HEK293 (cell line): ENCODE data around the gene FAM32A.
A peak's percentile ranks its signal among the peaks of the same experiment; 100 is the strongest.

Experiments used
- CTCF ChIA-PET: fragments of 350-600 bp; formaldehyde crosslinking; extraction: SDS; loops from one replicate; lab custom pipeline; 2021; ENCODE audit warnings: antibody characterized with exemption; lab: Yijun Ruan, JAX
- POLR2A ChIA-PET: fragments of 300-600 bp; formaldehyde crosslinking; extraction: SDS; loops from one replicate; lab custom pipeline; 2020; ENCODE audit warnings: antibody characterized with exemption, inconsistent platforms; lab: Yijun Ruan, JAX
- H3K27ac ChIP-seq: fragments of 200-500 bp; sonication (Bioruptor generic); 2 replicates; pipeline ENCODE4 v1.5.1; 2014; ENCODE audit warnings: low read depth, low read length, control low read depth, inconsistent platforms; ENCODE audit errors: extremely low read depth
- H3K36me3 ChIP-seq, 2 experiments: fragments of 200-500 bp in 1 of 2; sonication (Bioruptor generic) in 1 of 2; 1 replicate in 1 of 2; 2 replicates in 1 of 2; pipeline ENCODE4 v1.5.1; 2014 to 2017; ENCODE audit warnings: inconsistent platforms in 2 of 2, low read length in 2 of 2; ENCODE audit not compliant: control insufficient read depth in 2 of 2, insufficient read depth in 1 of 2
- H3K4me1 ChIP-seq: fragments of 200-500 bp; sonication (Bioruptor generic); 2 replicates; pipeline ENCODE4 v1.5.1; 2014; ENCODE audit warnings: mild to moderate bottlenecking, low read length, inconsistent platforms; ENCODE audit not compliant: control insufficient read depth, insufficient read depth
- H3K4me3 ChIP-seq: 2 replicates; pipeline ENCODE4 v1.5.1; 2011; ENCODE audit warnings: low read depth, mild to moderate bottlenecking, control low read depth, low read length, moderate library complexity
- H3K9me3 ChIP-seq: fragments of 200-500 bp; sonication (Bioruptor generic); 2 replicates; pipeline ENCODE4 v1.5.1; 2014; ENCODE audit warnings: low read depth, low read length, inconsistent platforms; ENCODE audit not compliant: control insufficient read depth, insufficient read depth
- BCL11B ChIP-seq: fragments of 450-650 bp; formaldehyde crosslinking; IDR thresholded peaks from 2 replicates; pipeline ENCODE4 v1.5.1; 2016; ENCODE audit warnings: low read depth, missing biosample characterization, missing genetic modification characterization
- IKZF3 ChIP-seq: fragments of 450-650 bp; IDR thresholded peaks from 2 replicates; pipeline ENCODE4 v1.5.0; 2018; ENCODE audit warnings: missing biosample characterization, mild to moderate bottlenecking, missing genetic modification characterization, moderate library complexity
- INSM2 ChIP-seq: fragments of 450-650 bp; formaldehyde crosslinking; IDR thresholded peaks from 2 replicates; pipeline ENCODE4 v1.5.1; 2016; ENCODE audit warnings: missing biosample characterization, missing genetic modification characterization
- KLF10 ChIP-seq: fragments of 450-650 bp; IDR thresholded peaks from 2 replicates; pipeline ENCODE4 v1.5.1; 2018; ENCODE audit warnings: missing biosample characterization, mild to moderate bottlenecking, missing genetic modification characterization
- SCRT2 ChIP-seq: fragments of 450-650 bp; formaldehyde crosslinking; IDR thresholded peaks from 2 replicates; pipeline ENCODE4 v1.5.1; 2016; ENCODE audit warnings: missing biosample characterization, missing genetic modification characterization
- ZBTB17 ChIP-seq: fragments of 450-650 bp; formaldehyde crosslinking; IDR thresholded peaks from 2 replicates; pipeline ENCODE4 v1.5.1; 2016; ENCODE audit warnings: missing biosample characterization, missing genetic modification characterization
- ZBTB48 ChIP-seq: fragments of 450-650 bp; formaldehyde crosslinking; IDR thresholded peaks from 2 replicates; pipeline ENCODE4 v1.5.1; 2016; ENCODE audit warnings: missing biosample characterization, missing genetic modification characterization
- ZNF121 ChIP-seq: fragments of 450-650 bp; formaldehyde crosslinking; IDR thresholded peaks from 2 replicates; pipeline ENCODE4 v1.5.1; 2016; ENCODE audit warnings: missing biosample characterization, missing genetic modification characterization
- ZNF248 ChIP-seq: fragments of 450-650 bp; formaldehyde crosslinking; IDR thresholded peaks from 2 replicates; pipeline ENCODE4 v1.5.1; 2017; ENCODE audit warnings: missing biosample characterization, missing genetic modification characterization
- ZNF280C ChIP-seq: fragments of 450-650 bp; formaldehyde crosslinking; IDR thresholded peaks from 2 replicates; pipeline ENCODE4 v1.5.1; 2016; ENCODE audit warnings: missing biosample characterization, missing genetic modification characterization
- ZNF335 ChIP-seq: fragments of 450-650 bp; formaldehyde crosslinking; conservative IDR thresholded peaks from 2 replicates; pipeline ENCODE4 v1.5.1; 2016; ENCODE audit warnings: missing biosample characterization, missing genetic modification characterization
- ZNF362 ChIP-seq: fragments of 450-650 bp; formaldehyde crosslinking; IDR thresholded peaks from 2 replicates; pipeline ENCODE4 v1.5.1; 2016; ENCODE audit warnings: missing biosample characterization, missing genetic modification characterization
- ZNF398 ChIP-seq: fragments of 450-650 bp; formaldehyde crosslinking; IDR thresholded peaks from 2 replicates; pipeline ENCODE4 v1.5.1; 2017; ENCODE audit warnings: missing biosample characterization, missing genetic modification characterization
- ZNF473 ChIP-seq: fragments of 450-650 bp; formaldehyde crosslinking; IDR thresholded peaks from 2 replicates; pipeline ENCODE4 v1.5.1; 2017; ENCODE audit warnings: missing biosample characterization, missing genetic modification characterization
- ZNF48 ChIP-seq: fragments of 450-650 bp; formaldehyde crosslinking; IDR thresholded peaks from 2 replicates; pipeline ENCODE4 v1.5.1; 2016; ENCODE audit warnings: missing biosample characterization, missing genetic modification characterization
- ZNF501 ChIP-seq: fragments of 450-650 bp; formaldehyde crosslinking; IDR thresholded peaks from 2 replicates; pipeline ENCODE4 v1.5.1; 2016; ENCODE audit warnings: missing biosample characterization, missing genetic modification characterization
- ZNF510 ChIP-seq: fragments of 450-650 bp; formaldehyde crosslinking; IDR thresholded peaks from 2 replicates; pipeline ENCODE4 v1.5.1; 2018; ENCODE audit warnings: mild to moderate bottlenecking, missing genetic modification characterization, missing biosample characterization; ENCODE audit not compliant: insufficient replicate concordance
- ZNF521 ChIP-seq: fragments of 450-650 bp; formaldehyde crosslinking; IDR thresholded peaks from 2 replicates; pipeline ENCODE4 v1.5.1; 2017; ENCODE audit warnings: missing biosample characterization, mild to moderate bottlenecking, missing genetic modification characterization
- ZNF704 ChIP-seq: fragments of 450-650 bp; formaldehyde crosslinking; IDR thresholded peaks from 2 replicates; pipeline ENCODE4 v1.5.1; 2016; ENCODE audit warnings: missing biosample characterization, missing genetic modification characterization
- ZNF707 ChIP-seq: fragments of 450-650 bp; formaldehyde crosslinking; IDR thresholded peaks from 2 replicates; pipeline ENCODE4 v1.5.1; 2016; ENCODE audit warnings: missing biosample characterization, missing genetic modification characterization
- ZNF792 ChIP-seq: fragments of 450-650 bp; formaldehyde crosslinking; IDR thresholded peaks from 2 replicates; pipeline ENCODE4 v1.5.1; 2016; ENCODE audit warnings: missing biosample characterization, missing genetic modification characterization
- ZNF837 ChIP-seq: fragments of 450-650 bp; formaldehyde crosslinking; IDR thresholded peaks from 2 replicates; pipeline ENCODE4 v1.5.1; 2016; ENCODE audit warnings: missing biosample characterization, missing genetic modification characterization
- ZSCAN30 ChIP-seq: fragments of 450-650 bp; IDR thresholded peaks from 2 replicates; pipeline ENCODE4 v1.5.1; 2018; ENCODE audit warnings: missing biosample characterization, mild to moderate bottlenecking, missing genetic modification characterization, moderate library complexity
- ZSCAN4 ChIP-seq: fragments of 450-650 bp; formaldehyde crosslinking; IDR thresholded peaks from 2 replicates; pipeline ENCODE4 v1.5.1; 2017; ENCODE audit warnings: missing biosample characterization, missing genetic modification characterization

The FAM32A gene

DNA sequence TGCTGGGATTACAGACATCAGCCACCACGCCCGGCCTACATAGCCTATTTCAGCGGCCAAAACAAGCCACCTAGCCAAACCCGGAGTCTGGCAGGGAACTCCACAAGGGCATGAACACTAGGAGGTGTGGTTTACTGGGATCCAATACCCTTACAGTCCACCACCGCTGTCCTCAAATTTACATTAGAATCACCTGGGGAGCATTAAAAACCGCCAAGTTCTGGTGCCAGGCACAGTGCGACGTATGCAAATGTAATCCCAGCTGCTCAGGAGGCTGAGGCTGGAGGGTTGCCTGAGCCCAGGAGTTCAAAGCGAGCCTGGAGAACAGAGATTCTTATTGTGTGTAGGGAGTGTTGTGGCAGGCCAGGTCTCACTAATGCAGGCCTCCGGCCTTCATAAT is 8.3 kb downstream of the FAM32A start:
- TF ChIP-seq ZNF501 (tag by site-specific recombination) (no peak), ZNF280C (no peak), ZBTB17 (tag by site-specific recombination) (peak; percentile 35; the same call in 1 of the 2 replicates), ZNF48 (tag by site-specific recombination) (no peak), ZSCAN4 (tag by site-specific recombination) (no peak), ZNF510 (no peak), ZNF792 (no peak), ZNF473 (tag by site-specific recombination) (no peak), ZNF121 (no peak)
- CTCF ChIA-PET: interaction anchor here (0.7 to 1.0 kb wide), 2 partner anchors 7 to 193 kb away, joined by 3 to 6 read pairs; no protein-coding TSS in a partner anchor
- Histone ChIP-seq H3K9me3 (no peaks in the 10 kb centered on the region), H3K27ac (no peak overlapping the region), H3K4me1 (no peaks in the 10 kb centered on the region; the same call in 1 of the 2 replicates), H3K36me3 (peaks cover 19 to 47% of the 10 kb centered on the region in 2 experiments), H3K4me3 (no peak overlapping the region)
- POLR2A ChIA-PET: interaction anchor here (1.3 kb wide), 1 partner anchor 8 kb away, joined by 5 read pairs; no protein-coding TSS in a partner anchor

- Histone ChIP-seq H3K4me3 (peak overlapping the region; percentile 78), H3K4me1 (peaks cover 5% of the 10 kb centered on the region; the same call in 1 of the 2 replicates), H3K9me3 (no peaks in the 10 kb centered on the region), H3K27ac (peak overlapping the region; percentile 53), H3K36me3 (peaks cover 5 to 34% of the 10 kb centered on the region in 2 experiments)
- ChIA-PET POLR2A (interaction anchor here (0.7 to 1.4 kb wide), 5 partner anchors 9 to 156 kb away, joined by 3 to 27 read pairs (median 4); partner anchors contain the start of gene FAM32A), CTCF (interaction anchor here (0.6 to 2.1 kb wide), 3 partner anchors 12 to 86 kb away, joined by 3 to 6 read pairs (median 5); partner anchors contain the start of gene FAM32A)
- TF ChIP-seq SCRT2 (tag by site-specific recombination) (peak; percentile 98), BCL11B (no peak), ZNF521 (tag by site-specific recombination) (no peak), ZNF704 (tag by site-specific recombination) (no peak), KLF10 (tag by site-specific recombination) (no peak; the same call in 1 of the 2 replicates), IKZF3 (tag by site-specific recombination) (no peak), ZNF362 (tag by site-specific recombination) (no peak), ZNF248 (tag by site-specific recombination) (no peak), ZNF837 (tag by site-specific recombination) (no peak), ZNF335 (tag by site-specific recombination) (no peak; the same call in none of the 2 replicates), ZBTB48 (tag by site-specific recombination) (no peak), ZNF707 (tag by site-specific recombination) (no peak), INSM2 (tag by site-specific recombination) (peak; percentile 60), ZNF398 (tag by site-specific recombination) (no peak), ZSCAN30 (tag by site-specific recombination) (no peak)
Observed at GRCh38 chr19:16197188-16197621, 12.0 kb downstream of the FAM32A start.
